DMS 273 (cell line): Measurements from ENCODE around the gene DUSP21.
"Not testable (repeated sequence)": the region's sequence is repeated elsewhere in the genome, so short reads cannot be mapped to it uniquely, and the experiment has no call there.

Experiments
- DNase-seq: peaks from one replicate; lab custom pipeline; 2025; ENCODE audit not compliant: unreplicated experiment; lab: John Stamatoyannopoulos, UW

DUSP21 gene

DNA sequence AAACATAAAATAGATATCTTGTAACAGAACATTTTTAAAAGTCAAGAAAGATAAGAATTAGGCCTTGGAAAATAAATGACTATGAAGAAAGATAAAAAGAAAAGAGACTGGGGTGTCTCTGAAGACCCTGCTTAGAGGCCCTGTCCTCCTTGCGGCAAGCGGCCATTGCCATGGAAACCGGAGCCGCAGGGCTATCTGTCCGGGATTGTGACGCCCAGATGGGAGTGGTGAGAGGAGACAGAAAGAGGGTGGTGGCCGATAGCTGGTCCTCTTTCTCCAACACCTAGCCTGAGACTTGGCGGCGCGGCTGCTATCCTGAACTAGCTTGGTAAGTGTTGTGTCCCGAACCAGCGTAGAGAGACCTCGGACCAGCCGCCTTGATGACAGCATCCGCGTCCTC is at the start of gene DUSP21:
Gene DUSP21 (plus strand): TSS at position 269 of the 400 bp plus-strand sequence. CDS start 112 bp downstream, at position 381.
- no peak for DNase-seq

DNA sequence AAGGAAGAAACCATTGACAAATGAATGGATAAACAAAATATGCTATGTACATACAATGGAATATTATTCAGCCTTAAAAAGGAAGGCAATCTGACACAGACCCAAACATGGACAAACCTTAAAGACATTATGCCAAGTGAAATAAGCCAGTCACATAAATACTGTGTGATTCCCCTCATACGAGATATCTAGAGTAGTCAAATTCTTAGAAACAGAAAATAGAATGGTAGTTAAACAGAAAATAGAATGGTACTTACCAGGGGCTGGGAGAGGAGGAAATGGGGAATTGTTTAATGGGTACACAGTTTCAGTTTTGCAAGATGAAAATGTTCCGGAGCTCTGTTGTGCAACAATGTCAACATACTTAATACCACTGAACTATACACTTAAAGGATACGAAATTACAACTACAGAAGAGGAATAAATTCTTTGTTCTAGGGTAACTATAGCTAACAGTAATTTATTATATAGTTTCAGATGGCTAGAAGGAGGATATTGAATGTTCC is 47.8 kb upstream of the DUSP21 start:
- DNase-seq: no peak

DNA sequence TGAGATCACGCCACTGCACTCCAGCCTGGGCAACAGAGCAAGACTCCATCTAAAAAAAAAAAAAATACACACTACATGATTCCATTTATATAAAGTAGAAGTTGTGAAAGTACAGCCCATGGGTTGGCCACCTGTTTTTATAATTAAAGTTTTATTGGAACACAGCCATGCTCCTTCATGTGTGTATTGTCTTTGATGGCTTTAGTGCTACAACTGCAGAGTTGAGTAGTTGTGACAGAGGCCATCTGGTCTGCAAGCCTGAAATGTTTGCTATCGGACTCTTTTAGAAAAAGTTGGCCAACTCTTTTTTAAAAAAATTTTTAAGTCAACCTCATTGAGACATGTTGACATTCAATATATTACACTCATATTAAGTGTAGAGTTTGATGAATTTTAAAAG is 41.2 kb upstream of the DUSP21 start:
- peak; percentile 14 for DNase-seq

DNA sequence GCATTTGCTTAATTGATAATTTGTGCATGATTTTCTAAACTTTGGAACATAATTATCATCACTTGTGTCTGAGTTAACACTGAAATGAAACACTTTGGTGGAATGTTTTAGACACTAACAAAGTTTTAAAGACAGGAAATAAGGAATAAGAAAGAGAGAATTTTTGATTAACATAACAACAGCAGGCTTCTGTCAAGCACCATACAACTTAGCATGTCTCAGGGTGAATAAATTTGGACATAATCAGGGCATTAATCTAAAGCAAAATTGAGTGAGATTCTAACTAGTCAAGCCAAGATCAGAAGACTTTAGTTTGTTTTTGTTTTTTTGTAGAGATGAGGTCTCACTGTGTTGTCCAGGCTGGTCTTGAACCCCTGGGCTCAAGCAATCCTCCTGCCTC is 28.1 kb upstream of the DUSP21 start:
- DNase-seq: no peak

DNA sequence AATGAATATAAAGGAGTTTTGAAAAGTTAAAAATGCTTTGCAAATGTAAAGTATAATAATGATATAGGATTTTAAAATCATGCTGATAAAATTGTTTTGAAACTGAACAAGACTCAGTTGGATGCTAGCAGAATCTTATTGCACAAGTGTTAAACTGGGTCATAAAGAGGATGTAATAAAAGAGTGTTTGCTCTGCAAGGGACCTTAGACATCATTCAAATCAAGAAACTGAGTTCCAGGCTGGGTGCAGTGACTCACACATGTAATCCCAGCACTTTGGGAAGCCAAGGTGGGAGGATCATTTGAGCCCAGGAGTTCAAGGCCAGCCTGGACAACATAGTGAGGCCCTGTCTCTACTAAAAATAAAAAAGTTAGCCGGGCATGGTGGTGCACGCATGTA is 27.5 kb upstream of the DUSP21 start:
- no peak for DNase-seq

DNA sequence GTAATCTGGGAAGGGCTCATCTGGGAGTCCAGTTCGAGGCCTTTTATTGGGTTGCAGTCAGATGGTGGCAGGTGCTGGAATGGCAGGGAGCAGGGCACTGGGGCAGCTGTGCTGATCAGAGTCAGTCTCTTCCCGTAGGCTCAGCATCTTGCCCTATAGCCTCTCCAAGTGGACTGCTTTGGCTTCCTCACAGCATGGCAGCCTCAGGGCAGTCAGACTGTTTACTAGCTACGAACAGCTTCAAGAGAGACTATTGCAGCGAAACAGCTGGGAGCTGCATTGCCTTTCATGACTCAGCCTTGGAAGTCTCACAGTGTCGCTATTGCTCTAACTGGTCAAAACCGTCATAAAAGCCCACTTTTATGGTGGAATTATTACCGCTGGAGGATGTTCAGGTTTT is 26.8 kb upstream of the DUSP21 start:
- no peak for DNase-seq

DNA sequence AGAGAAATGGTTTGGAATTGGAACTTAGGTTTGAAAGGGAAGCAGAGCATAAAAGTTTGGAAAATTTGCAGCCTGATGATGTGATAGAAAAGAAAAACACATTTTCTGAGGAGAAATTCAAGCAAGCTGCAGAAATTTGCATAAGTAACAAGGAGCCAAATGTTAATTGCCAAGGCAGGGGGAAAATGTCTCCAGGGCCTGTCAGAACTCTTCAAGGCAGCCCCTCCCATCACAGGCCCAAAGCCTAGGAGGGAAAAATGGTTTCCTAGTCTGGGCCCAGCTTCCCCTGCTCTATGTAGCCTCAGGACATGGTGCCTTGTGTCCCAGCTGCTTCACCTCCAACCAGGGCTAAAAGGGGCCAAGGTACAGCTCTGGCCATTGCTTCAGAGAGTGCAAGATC is 21.2 kb upstream of the DUSP21 start:
- DNase-seq: no peak

DNA sequence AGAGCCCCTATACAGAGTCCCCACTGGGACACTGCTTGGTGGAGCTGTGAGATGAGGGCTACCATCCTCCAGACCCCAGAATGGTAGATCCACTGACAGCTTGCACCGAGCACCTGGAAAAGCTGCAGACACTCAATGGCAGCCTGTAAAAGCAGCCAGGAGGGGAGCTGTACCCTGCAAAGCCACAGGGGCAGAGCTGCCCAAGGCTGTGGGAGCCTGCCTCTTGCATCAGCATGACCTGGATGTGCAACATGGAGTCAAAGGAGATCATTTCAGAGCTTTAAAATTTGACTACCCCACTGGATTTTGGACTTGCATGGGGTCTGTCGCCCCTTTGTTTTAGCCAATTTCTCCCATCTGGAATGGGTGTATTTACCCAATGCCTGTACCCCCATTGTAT is 20.6 kb upstream of the DUSP21 start:
- not testable (repeated sequence) for DNase-seq

DNA sequence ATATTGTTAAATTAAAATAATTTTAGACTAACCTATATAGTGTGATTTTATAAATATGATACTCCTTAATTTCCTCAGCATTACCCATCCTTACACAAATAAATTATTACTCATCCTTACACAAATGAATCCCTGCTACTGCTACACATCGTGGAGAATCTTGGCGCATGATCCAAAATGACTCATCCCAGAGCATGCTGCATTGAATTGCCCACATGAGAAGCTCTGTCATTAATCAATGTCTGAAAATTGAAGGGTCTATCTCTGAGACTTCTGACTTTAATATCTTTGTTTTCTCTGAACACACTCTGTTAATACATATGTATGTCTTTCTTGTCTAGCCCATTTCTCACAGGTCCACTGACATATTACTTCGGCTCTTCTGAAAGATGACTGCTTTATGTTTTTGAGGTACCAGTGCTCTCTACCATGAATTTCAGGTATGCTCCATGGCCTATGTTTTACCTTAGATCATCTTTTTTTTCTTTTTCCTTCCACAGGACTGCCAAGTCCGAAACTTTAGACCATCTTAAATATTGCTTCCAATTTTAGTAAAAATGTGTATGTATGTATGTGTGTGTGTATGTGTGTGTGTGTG is 15.7 kb upstream of the DUSP21 start:
- DNase-seq: peak; percentile 32

DNA sequence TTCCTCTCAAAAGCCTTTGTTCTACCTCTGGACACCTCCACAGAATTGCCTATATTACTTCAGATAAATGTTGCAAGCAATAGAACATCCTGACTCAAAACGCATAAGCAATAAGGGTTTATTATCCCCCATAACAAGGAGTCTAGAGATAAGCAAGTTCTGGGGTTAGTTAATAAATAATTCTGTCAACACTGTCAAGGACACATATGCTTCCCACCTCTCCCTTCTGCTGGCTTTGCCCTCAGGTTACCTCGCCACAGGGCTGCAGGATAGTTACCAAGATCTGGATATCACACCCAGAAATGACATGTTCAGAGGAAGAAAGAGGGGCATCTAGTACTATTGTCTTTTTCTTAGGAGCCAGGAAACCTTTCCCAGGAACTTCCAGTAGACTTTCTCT is 14.0 kb upstream of the DUSP21 start:
- DNase-seq: peak; percentile 40

DNA sequence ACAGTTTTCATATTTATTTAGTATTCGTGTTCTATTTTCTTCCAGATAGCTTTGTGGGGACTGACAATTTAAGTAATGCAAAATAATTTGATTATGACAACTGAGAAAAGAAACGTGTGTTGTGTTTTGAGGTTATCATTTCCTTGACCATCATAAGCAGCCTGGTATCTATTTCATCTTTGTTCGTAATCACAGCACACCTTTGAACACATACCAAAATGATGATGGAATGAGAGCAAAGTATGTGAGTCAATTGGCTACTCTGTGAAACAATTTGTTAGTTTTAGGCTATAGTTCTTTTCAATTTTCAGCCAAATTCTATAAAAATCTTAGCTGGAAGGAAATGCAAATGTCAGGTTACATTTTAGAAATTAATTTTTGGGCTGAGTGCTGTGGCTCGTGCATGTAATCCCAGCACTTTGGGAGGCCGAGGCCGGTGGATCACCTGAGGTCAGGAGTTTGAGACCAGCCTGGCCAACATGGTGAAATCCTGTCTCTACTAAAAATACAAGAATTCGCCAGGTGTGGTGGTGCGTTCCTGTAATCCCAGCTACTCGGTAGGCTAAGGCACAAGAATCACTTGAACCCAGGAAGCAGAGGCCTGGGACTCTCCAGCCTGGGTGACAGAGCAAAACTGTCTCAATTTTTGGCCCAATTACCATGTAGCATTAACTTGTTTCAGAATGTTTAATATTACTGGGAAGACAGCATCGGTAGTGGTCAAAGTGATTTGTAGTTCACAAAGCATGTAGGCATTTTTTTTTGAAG is 1.1 kb upstream of the DUSP21 start:
- no peak for DNase-seq

DNA sequence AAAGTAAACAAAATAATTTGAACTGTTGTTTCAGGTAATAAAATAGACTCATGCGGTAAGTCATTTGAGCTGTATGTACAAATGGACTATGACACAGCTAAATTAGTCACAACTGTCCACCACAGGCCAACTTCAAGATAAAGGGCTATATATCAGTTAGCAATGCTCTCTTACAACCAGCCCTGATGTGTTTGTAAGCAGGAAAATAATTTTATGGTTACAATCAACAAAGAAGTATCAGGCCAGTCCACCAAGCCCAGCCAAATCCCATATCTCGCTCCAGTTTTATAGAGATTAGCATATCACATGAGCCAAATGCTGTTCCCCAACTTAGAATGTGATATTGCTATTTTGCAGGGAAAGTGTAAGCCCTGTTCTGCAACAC is 511 bp upstream of the DUSP21 start:
- DNase-seq: no peak

DNA sequence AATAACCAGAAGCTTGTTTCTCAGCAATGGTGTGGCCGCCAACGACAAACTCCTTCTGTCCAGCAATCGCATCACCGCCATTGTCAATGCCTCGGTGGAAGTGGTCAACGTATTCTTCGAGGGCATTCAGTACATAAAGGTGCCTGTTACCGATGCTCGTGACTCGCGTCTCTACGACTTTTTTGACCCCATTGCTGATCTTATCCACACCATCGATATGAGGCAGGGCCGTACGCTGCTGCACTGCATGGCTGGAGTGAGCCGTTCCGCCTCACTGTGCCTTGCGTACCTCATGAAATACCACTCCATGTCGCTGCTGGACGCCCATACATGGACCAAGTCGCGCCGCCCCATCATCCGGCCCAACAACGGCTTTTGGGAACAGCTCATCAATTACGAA is 383 bp downstream of the DUSP21 start:
- DNase-seq: no peak

DNA sequence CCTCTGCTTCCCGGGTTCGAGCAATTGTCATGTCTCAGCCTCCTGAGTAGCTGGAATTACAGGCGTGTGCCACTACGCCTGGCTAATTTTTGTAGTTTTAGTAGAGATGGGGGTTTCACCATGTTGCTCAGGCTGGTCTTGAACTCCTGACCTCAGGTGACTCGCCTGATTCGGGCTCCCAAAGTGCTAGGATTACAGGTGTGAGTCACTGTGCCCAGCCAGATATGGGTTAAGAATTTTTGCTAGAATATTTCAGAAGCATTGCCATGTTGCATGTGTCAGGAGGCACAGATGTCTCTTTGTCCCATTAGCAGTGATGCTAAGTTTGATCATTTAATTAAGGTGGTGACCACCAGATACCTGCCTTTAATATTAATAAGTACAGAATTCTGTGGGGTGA is 7.1 kb downstream of the DUSP21 start:
- not testable (repeated sequence) for DNase-seq

DNA sequence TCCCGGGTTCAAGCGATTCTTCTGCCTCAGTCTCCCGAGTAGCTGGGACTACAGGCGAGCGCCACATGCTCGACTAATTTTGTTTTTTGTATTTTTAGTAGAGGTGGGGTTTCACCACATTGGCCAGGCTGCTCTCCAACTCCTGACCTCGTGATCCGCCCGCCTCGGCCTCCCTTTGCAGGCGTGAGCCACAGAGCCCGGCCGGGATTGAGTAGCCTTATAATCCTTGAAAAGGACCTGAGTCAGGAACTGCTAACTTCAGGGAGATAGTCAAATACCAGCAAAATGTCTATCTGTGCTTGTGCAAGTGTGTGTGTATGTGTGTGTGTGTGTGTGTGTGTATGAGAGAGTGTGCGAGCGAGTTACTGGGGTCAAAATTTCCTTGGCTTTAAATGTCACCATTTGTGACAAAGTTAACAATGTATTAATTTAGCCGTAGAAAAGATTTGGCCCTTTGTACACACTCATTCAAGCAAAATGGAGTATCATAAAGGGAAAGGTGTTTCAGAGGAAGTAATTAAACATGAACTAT is 27.4 kb downstream of the DUSP21 start:
- no peak for DNase-seq

DNA sequence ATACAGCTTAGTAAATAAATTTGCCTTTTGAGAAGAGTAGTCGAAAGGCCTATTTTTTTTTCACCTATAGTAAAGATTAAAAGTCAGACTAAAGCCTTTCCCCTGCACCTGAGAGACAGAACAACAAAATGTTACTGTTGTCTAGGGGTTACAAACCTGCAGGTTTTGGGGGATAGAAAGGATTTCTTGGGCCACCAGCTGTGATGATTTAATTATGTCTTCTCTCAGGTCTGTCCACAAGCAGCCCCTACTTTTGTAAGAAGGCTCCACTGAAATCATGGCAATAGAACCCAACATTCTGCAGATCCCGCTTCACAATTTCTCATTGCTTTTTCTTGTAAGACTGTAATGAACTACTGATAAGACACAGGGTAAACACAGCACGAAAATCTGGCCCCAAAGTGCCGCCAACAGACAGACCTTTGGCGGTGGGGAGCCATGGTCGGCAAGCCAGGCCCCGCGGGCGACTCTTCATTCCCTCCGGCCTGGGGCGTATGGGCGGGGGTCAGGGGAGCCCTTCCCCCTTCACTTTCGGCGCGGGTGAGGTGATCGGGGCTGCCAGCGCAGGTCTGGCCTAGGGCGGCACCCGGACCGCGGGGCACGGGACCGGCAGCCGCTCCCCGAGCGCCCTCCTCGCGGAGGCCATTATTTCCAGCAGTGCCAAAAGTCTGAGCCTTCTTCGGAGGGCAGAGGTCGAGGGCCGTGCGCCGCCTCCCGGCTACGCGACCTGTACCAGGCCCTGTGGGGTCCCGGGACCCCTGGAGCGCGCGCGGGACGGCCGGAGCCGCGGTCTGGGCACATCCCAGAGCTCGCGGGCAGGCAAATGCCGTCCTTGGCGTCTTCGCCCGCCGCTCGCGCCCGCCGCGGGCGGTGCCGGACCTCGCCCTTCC is 28.4 kb downstream of the DUSP21 start:
- DNase-seq: peak; percentile 84

DNA sequence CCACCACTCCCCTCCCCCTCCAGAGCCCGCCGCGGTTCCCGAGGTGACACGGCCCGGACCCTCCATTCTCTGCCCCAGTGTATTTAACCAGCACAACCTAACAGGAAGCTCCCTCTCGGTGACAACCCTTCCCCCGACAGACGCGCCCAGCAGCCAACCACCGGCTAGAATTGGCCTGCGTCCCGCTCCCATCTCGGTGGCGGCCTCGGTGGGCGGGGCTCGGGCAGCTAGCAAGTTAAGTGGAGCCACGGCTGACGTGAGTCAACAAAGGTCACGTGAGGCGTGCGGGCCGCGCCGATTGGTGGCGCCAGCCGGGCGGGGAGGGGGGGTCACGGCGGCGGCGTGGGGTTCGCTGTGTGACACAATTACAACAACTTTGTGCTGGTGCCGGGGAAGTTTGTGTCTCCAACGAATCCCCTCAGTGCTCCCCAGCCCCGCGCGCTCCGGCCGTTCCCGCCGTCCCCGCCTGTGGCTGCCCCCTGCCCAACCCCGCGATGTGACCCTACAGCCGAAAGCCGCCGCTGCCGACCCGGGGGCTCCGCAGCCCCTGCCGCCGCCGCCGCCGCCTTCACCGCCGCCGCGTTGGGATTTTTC is 29.1 kb downstream of the DUSP21 start, which contains the start of gene KDM6A:
Gene KDM6A (plus strand): TSS at position 368 of the 594 bp plus-strand sequence. CDS start 364 bp downstream, outside the sequence.
- DNase-seq: peak; percentile 100

DNA sequence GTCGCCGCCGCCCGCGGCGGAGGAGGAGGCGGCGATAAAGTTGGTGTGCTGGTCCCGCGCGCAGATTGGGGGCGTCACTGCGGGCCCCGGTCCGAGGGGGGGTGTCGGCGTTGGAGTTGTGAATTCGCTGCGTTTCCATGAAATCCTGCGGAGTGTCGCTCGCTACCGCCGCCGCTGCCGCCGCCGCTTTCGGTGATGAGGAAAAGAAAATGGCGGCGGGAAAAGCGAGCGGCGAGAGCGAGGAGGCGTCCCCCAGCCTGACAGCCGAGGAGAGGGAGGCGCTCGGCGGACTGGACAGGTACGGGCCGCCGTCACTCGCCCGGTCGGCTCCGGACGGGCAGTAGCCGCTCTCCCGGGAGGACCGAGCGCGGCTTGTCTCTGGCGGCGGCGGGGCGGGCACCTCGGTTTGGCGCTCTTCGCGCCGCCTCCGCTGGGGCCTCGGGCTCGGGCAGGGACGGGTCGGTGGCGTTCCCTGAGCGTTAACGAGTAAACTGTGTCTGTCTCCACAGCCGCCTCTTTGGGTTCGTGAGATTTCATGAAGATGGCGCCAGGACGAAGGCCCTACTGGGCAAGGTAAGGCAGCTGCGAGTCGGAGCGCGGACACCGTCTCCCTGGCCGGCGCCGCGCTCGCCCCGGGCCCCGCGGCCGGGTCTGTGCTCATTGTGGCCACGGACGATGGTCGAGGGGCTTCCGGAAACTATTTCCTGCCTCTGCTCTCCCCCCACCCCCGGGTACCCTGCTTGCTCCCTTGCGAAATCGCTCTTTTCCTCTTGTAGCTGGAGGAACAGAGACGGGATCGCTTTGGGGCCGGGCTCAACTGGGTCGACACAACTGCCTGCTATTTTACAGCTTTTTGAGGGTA is 29.8 kb downstream of the DUSP21 start:
- DNase-seq: peak; percentile 86

DNA sequence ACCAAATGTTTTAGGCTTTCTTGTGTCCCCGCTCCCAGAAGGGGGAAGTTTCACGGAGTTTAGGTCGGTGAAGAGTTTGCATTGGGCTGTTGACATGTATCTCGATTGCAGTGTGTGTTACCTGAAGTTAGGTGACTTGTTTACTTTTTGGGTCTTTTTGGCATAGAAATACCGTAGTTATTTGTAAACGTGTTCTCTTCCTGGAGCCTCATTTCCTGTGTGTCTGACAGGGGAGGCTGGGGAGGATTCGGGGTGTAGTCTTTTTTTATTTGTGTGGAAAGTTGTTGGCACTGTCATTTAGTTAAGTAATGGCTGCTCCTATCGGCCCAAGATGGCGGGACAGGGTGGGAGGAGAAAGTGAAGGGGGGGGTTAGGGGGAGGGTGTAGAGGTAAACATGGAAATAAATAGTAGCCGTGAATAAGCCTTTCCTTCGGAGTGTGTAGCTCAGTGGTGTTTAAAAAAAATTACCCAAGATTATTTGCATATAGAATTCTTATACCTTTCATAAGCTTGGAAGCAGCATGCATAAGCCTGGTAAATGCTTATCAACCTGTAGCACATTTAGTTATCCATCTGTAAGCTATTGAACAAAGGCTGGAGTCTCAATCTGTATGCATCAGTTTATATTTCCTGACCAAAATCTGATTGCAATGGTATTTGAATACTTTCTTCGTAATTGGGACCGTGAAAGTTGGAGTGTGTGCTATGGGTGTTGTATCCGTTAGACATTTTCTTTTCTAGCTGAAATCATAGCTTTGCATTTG is 30.8 kb downstream of the DUSP21 start:
- peak; percentile 77 for DNase-seq
